Astrocyte of the cerebellum (primary cell): Measurements from ENCODE around the gene ADD1.
A peak's percentile ranks its signal among the peaks of the same experiment; 100 is the strongest.

Experiments
- DNase-seq: peaks from one replicate; pipeline ENCODE4 v3.0.0-alpha.2; 2011; ENCODE audit warnings: low read depth
- H3K4me3 ChIP-seq: 2 replicates; pipeline ENCODE4 v1.5.1; 2011; ENCODE audit warnings: mild to moderate bottlenecking, low read depth, low read length, moderate library complexity
- in situ Hi-C: cut with HindIII; loops from 2 replicates; pipeline ENCODE4 v1.10.0; 2017; ENCODE audit warnings: low sequenced_read_pairs
- TF ChIP-seq, protein P1 (sequence below): IDR thresholded peaks from 2 replicates; pipeline ENCODE4 v1.5.1; 2012; ENCODE audit warnings: low read length, low read depth, moderate library complexity, mild to moderate bottlenecking; ENCODE audit errors: missing control alignments

ADD1 gene

DNA sequence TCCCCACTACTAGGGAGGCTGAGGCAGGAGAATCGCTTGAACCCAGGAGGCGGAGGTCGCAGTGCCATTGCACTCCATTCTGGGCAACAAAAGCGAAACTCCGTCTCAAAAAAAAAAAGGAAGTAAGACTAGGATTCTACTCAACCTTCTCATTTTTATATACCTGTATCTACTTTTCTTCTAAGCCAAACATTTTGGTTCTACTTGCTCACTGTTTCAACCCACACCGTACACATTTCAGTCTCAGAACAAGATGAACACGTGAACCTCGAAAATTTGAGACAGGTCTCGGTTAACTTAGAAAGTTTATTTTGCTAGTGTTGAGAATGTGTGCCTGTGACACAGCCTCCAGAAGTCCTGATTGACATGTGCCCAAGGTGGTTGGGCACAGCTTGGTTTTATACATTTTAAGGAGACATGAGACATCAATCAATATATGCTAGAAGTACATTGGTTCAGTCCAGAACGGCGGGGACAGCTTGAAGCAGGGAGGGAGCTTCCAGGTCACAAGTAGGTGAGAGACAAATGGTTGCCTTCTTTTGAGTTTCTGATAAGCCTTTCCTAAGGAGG lies 3.7 kb downstream of the ADD1 start:
- in situ Hi-C loops, result loop anchor here (10.0 kb wide), 1 partner anchor 93 kb away; the partner anchor contains the start of gene TNIP2

DNA sequence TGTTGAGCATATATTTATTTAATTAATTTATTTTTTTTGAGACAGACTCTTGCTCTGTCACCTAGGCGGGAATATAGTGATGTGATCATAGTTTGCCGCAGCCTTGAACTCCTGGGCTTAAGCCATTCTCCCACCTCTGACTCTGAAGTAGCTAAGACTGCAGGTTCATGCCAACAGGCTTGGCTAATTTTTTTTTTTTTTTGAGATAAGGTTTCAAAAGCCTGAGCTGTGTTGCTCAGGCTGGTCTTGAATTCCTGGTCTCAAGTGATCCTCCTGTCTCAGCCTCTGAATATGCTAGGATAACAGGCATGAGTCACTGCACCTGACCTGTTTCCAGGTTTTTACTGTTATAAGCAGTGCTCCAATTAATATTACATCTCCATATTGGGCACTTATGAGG lies 4.8 kb downstream of the ADD1 start:
- TF ChIP-seq, protein P1, sequence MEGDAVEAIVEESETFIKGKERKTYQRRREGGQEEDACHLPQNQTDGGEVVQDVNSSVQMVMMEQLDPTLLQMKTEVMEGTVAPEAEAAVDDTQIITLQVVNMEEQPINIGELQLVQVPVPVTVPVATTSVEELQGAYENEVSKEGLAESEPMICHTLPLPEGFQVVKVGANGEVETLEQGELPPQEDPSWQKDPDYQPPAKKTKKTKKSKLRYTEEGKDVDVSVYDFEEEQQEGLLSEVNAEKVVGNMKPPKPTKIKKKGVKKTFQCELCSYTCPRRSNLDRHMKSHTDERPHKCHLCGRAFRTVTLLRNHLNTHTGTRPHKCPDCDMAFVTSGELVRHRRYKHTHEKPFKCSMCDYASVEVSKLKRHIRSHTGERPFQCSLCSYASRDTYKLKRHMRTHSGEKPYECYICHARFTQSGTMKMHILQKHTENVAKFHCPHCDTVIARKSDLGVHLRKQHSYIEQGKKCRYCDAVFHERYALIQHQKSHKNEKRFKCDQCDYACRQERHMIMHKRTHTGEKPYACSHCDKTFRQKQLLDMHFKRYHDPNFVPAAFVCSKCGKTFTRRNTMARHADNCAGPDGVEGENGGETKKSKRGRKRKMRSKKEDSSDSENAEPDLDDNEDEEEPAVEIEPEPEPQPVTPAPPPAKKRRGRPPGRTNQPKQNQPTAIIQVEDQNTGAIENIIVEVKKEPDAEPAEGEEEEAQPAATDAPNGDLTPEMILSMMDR, result no peak
- in situ Hi-C loops, result loop anchor here (10.0 kb wide), 1 partner anchor 94 kb away; the partner anchor contains the start of gene TNIP2
- no peak for DNase-seq
- no peak overlapping the region for H3K4me3 ChIP-seq

More for the DNA sequence above, 3.7 kb downstream of the ADD1 start:
- no peak for DNase-seq
- H3K4me3 ChIP-seq, result no peak overlapping the region
- TF ChIP-seq, protein P1, result no peak

DNA sequence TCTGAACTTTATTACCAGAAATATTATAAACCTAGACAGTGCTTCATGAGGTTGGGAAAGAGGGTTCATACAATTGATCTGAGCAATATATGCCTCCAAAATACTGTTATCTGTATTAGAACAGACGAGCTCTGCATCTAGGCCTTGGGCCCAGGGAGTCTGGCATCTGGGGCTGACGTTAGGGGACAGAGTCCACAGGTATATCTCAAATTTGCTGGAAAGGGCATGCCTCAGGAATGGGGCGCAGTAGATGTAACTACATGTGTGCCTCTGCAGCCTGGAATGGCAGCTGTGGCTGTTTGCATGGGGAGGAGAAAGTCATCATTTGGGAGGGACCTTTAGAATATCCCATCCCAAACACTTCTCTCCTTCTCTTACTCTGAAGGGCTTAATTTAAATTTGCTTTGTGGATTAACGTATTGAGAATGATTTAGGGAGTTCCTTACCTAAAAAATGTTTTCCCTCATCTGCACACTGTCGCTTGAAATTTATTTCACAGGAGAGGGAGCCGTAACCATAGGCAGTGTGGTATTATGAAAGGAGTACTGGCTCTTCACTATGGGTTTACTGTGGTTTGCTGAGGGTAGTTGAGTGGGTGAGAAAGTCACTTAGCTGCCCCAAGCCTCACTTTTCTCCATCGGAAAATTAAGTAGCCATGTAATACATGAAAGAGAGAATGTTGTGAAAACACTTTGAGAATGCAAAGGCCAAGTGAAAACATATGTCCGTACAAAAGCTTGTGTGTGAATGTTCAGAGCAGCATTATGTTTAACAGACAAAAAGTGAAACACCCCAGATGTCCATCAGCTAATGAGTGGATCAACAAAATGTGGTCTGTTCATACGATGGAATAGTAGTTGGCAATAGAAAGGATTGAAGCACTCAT lies 5.9 kb downstream of the ADD1 start:
- no peak for DNase-seq
- no peak overlapping the region for H3K4me3 ChIP-seq
- TF ChIP-seq, protein P1, result no peak
- in situ Hi-C loops, result loop anchor here (10.0 kb wide), 1 partner anchor 95 kb away; the partner anchor contains the start of gene TNIP2

DNA sequence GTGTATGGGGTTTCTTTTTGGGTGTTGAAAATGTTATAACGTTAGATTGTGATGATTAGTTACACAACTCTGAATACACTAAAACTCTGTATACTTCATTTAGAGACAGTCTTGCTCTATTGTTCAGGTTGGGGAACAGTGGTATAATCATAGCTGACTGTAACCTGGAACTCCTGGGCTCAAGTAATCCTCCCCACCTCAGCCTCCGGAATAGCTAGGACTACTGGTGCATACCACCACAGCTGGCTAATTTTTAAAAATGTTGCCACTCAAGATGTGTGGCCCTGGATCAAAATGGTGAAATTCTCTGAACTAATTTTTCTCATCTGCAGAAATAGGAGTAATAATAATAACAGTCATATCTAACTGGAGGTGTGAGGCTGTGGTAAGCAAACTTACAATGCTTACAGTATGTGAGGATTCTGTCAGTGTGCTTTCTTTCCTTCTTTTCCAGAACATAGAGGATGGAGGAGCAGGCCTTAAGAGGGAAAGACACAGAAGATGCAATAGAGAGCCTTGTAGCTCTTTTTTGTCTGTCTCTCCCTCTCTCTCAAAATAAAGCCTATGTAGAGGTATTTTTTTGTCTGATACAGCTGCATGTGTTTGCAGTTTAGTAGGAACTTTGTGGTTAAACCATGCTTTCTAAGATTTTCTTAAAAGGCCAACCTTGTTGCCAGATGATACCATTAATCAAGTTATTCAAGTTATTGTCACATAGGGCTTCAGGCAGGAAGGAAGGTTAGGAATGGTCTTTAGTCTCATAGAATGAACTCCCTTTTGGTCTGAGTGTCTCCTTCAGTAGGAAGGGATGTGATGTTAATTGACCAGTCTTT lies 7.5 kb downstream of the ADD1 start:
- peak; percentile 50 for DNase-seq
- no peak overlapping the region for H3K4me3 ChIP-seq
- in situ Hi-C loops, result no loop called here

DNA sequence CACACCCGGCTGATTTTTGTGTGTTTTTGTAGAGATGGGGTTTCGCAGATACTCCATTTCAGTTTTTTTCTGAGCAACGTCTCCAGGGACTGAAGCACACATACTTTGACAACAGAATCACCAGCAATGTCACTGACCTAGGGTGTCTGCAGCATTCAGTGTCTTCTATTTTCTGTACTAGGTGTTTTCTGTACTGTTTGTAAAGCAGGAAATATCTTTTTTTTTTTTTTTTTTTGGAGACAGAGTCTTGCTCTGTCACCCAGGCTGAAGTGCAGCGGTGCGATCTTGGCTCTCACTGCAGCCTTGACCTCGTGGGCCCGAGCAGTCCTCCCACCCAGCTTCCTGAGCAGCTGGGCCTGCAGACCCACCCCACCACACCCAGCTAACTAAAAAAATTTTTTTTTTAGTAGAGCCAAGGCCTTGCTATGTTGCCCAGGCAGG lies 8.9 kb downstream of the ADD1 start:
- no peak overlapping the region for H3K4me3 ChIP-seq
- TF ChIP-seq, protein P1, result no peak
- in situ Hi-C loops, result no loop called here
- DNase-seq, result no peak

More for the DNA sequence above, 7.5 kb downstream of the ADD1 start:
- TF ChIP-seq, protein P1, result no peak

DNA sequence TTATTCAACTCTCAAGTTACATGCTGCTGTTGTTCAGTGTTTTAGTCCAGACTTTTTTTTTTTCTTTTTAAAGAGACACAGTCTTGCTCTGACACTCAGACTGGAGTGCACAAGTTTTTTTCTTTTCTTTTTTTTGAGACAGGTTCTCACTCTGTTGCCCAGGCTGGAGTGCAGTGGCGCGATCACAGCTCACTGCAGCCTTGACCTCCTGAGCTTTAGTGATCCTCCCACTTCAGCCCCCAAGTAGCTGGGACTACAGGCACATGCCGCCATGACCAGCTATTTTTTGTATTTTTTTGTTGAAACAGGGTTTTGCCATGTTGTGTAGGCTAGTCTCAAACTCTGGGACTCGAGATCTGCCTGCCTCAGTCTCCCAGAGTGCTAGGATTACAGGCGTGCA lies 11.9 kb downstream of the ADD1 start:
- DNase-seq, result no peak
- H3K4me3 ChIP-seq, result no peak overlapping the region
- TF ChIP-seq, protein P1, result no peak
- in situ Hi-C loops, result no loop called here
